ENCODE data around the gene ELK4.
A peak's percentile ranks its signal among the peaks of the same experiment; 100 is the strongest.

The ELK4 gene

DNA sequence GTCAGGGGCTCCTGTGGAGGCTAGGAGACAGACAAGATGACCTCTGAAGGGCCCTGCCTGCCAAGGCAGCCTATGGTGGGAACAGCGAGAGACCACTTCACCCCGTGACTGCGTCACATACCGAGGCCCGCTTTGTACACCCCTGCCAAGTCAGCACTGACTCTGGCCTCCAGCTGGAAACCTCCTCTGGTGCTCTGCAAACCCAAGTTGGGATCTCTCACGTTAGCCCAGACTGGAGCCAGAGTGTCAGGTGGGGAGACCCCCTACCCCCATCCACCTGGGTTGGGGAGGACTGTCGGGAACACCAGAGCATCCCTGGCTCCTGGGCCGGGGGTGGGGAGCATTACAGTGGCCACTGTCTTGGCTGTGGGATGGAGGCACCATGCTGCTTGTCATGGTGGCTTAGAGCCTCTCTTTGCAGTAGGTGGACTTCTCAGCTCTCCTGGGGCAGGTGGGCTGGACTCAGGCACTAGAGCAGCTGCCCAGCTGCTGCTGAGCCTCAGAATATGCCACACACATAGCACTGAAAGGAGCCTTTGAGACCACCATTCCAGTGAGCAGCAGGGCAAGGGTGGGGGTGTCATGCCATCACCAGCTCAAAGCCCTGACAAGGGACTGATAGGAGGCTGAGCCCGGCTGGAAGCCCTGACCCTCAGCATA, 50.4 kb downstream of the ELK4 start:
- no peak for DNase-seq (ENCODE audit: low read depth)

DNA sequence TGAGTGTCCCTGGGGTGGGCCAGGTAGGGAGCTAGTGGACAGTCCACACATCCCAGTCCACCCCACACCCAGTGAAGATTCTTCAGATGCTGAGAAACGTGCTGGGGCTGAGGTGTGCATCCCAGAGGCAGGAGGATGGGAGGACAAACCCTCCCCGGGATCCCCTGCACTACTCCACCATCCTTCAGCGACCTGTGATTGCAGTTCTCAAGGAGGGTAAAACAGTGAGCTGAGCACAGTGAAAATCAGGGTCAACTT, 51.0 kb downstream of the ELK4 start:
- DNase-seq (ENCODE audit: low read depth) = no peak

- DNase-seq (ENCODE audit: low read depth) = no peak
These were observed 51.5 kb downstream of the ELK4 start for GRCh38 chr1:205580140-205580922.

DNA sequence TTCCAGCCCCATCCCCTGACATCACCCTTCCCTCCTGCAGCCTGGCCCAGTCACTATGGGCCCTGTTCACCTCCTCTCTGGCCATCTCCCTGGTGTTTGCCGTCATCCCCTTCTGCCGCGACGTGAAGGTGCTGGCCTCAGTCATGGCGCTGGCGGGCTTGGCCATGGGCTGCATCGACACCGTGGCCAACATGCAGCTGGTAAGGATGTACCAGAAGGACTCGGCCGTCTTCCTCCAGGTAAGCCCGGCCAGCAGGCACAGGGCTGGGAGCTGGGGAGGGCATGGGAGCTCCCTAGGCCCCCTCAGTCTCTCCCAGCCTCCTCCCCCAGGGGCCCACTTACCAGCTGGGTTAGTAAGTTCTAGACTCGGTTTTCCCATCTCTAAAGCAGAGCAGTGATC, 52.1 kb downstream of the ELK4 start:
- no peak for DNase-seq (ENCODE audit: low read depth)

GRCh38 chr1:205578780-205579571, 52.8 kb downstream of the ELK4 start:
- DNase-seq (ENCODE audit: low read depth) = no peak

DNA sequence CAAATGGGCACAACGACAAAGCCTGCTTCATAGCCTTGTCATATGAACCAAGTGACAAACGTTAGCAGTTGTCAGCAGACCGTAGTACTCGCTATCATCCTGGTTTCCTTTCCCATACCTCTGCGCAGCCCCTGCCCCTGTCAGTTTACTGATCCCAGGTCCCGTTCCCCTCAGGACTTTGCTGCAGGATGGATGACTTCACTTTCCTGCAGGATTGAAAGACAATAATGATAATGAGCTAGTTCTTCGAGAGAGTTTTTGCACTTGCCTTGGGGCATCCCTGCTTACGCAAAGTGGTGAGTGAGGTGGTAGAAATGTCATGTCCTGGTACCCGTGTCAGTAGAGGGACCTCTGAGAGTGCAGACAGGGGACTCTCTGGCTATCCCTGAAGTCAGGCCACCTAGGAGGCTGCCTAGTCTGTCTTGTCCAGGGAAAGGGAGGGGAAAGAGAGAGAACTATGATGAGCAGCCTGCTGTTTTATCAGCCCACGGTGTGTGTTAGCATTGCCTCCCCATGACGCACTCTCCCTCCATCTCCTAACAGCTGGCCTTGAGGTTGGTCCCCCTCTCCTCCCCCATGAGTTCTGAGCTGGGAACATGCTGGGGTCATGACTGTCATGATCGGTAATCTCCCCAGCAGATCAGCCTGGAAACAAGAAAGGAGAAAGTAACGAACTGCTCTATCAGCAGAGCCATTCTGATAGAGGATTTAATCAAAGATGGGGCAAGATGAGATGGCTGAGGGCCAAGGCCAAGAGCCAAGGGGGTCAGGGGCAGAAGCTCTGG, 53.7 kb downstream of the ELK4 start:
- DNase-seq (ENCODE audit: low read depth) = peak; percentile 56

- no peak for DNase-seq (ENCODE audit: low read depth)
These were observed 54.7 kb downstream of the ELK4 start for GRCh38 chr1:205576805-205577761.

DNA sequence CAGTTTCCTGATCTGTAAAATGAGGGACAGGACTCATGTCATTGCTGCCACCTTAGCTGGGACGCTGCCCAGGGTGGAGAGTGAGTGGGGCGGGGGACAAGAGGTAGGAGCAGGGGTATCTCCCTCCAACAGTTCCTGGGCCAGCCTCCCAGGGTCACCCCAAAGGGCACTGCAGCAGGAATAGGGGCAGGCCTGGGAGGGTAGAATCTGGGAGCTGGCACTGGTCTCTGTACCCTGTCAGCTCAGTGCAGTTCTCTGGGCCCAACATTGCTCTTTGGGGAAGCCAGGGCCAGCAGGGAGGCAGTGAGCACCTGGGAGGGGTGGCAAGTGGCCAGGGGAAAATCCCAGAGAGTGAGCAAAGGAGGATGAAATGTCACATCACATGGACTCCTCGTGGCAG, 55.8 kb downstream of the ELK4 start:
- no peak for DNase-seq (ENCODE audit: low read depth)

- DNase-seq (ENCODE audit: low read depth) = no peak
These were observed 56.4 kb downstream of the ELK4 start for GRCh38 chr1:205575294-205575885.

DNA sequence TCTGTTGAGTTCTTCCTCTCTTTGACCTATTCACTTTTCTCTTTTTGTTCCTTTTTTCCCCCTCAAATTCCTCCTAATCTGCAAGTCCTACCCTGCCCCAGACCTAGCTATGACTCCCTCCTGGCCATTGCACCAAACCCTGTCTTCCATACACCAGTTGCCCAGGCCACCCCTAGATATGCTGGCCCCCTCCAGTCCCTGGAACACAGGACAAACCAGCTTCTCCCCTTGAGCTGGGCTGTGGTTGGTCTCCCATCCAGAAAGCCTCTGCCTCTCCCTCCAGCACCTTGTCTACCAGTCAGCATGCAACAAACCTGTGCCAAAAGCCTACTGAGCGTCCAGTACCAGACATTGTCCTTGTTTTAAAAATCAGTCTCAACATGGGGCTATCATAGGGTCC, 59.4 kb downstream of the ELK4 start:
- DNase-seq (ENCODE audit: low read depth) = no peak

GRCh38 chr1:205571747-205572146, 60.1 kb downstream of the ELK4 start:
- no peak for DNase-seq (ENCODE audit: low read depth)

- DNase-seq (ENCODE audit: low read depth) = no peak
These were observed 60.8 kb downstream of the ELK4 start for GRCh38 chr1:205570796-205571537.

- DNase-seq (ENCODE audit: low read depth) = no peak
These were observed 61.7 kb downstream of the ELK4 start for GRCh38 chr1:205570173-205570501.

DNA sequence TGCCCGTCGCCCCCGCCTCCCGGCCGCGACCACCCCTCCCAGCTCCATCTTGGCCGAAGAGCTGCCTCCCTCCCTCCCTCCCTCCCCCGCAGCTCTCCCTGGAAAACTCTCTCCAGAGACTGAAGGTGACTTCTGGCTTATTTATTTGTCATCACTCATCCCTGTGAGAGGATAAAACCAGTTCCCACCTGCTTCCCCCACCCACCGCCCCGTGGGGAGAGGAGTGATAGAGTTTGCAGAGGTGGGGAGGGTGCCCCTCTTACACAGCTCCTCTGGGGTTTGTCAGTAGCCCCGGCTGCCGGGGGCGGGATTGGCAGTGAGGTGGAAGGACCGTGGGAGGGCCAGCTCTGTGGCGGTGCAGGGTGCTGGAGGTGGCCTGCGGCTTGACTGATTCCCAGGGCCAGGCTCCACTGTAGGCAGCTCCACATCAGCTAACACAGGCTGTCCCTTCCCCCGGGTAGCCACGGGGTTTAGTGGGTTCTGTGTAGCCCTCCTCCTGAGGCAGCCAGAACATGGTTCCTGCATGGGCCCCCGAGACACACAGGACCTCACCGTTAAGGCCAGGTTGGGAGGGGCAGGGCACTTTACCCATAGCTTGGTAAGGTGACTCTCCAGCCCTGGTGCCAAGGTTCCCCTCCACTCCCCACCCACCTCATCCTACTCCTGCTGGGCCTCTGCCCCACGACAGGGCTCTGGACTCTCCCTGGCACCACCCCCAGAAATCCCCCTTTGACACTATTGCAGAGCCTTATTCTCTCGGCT, 62.2 kb downstream of the ELK4 start:
- no peak for DNase-seq (ENCODE audit: low read depth)

DNA sequence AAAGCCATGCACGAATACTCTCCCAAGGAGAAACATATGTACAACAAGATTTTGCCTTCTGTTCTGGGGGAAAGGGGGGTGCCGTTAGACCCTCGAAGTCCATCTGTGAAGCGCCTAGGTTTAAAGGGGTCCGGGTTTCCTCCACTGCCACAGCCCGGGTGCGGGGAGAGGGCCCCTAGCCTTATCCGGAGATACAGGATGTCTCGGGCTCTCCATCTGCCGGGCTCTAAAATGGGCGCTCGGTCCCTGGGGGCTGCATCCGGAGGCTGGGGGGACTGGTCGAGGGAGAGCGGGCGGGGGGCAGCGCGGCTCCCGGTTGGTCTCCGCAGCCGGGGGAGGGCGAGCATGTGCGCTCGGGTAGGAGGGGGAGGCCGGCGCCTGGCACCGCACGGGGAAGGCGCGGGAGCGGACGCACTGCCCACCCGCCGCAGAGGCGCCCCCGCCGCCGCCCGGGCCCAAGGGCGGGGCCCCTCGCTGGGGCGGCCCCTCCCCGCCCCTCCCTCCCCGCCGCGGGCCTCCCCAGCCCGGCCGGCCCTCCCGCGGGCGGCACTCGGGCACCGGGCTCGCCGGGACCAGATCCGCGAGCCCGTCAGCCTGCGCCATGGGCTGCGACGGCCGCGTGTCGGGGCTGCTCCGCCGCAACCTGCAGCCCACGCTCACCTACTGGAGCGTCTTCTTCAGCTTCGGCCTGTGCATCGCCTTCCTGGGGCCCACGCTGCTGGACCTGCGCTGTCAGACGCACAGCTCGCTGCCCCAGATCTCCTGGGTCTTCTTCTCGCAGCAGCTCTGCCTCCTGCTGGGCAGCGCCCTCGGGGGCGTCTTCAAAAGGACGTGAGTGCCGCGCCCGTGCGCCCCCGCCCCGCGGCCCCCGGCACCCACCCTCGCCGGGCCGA, 63.1 kb downstream of the ELK4 start:
- peak; percentile 7 for DNase-seq (ENCODE audit: low read depth)

GRCh38 chr1:205568135-205568468, 63.7 kb downstream of the ELK4 start:
- DNase-seq (ENCODE audit: low read depth) = no peak

DNA sequence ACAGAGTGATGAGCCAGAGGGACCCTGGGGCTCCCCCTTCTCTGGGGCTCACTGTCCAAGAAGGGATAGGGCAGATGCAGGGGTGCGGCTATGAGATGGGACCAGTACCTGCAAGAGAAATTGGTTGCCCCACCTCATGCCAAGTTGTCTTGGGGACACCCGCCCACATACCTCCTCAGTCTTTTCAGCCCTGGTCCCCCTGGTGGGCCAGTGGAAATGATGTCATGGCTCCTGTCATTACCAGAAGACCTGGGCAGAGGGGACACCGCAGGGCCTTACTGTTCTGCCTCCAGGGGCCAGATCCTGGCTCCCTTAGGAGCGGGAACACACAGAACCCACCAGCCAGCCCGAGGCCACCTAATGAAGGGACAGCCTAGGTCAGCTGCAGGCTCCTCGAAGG, 64.1 kb downstream of the ELK4 start:
- no peak for DNase-seq (ENCODE audit: low read depth)

GRCh38 chr1:205565799-205566198, 66.0 kb downstream of the ELK4 start:
- no peak for DNase-seq (ENCODE audit: low read depth)
